H1 (cell line): ENCODE results near the gene HNRNPM.

Experiments used
- POLR2A ChIP-seq, 2 experiments: IDR thresholded peaks; 1 replicate in 1 of 2; 2 replicates in 1 of 2; pipeline ENCODE4 v1.6.1; 2011; ENCODE audit warnings: low read depth in 2 of 2, low read length in 2 of 2, mild to moderate bottlenecking in 2 of 2; ENCODE audit errors: control extremely low read depth in 1 of 2
- RAD21 ChIP-seq, 2 experiments: IDR thresholded peaks in 1 of 2; conservative IDR thresholded peaks in 1 of 2; 2 replicates each; pipeline ENCODE4 v1.6.1; 2011; ENCODE audit warnings: low read depth in 2 of 2, low read length in 2 of 2, improper control_type of control experiment in 1 of 2, inconsistent platforms in 1 of 2, mild to moderate bottlenecking in 1 of 2, moderate library complexity in 1 of 2
- RFX5 ChIP-seq: IDR thresholded peaks from 2 replicates; pipeline ENCODE4 v1.6.1; 2011; ENCODE audit warnings: low read depth, low read length, improper control_type of control experiment, borderline replicate concordance
- TCF12 ChIP-seq: IDR thresholded peaks from 2 replicates; pipeline ENCODE4 v1.6.1; 2011; ENCODE audit warnings: low read depth, mild to moderate bottlenecking, low read length
- TF ChIP-seq, protein P1 (sequence below): IDR thresholded peaks from 2 replicates; pipeline ENCODE4 v1.6.1; 2012; ENCODE audit warnings: inconsistent platforms

DNA sequence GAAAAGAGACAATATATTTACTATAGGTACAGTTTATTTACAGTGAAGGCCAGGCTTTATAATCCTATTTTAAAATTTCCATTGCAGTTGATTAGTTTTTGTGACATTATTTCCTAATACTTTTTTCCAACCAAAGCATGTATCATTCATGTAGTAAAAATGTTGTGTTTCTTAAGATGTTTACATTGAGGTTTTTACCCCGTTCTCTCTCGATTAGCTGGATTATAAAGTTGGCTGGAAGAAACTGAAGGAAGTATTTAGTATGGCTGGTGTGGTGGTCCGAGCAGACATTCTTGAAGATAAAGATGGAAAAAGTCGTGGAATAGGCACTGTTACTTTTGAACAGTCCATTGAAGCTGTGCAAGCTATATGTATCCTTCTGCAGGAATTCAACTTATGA lies 21.2 kb downstream of the HNRNPM start:
- TF ChIP-seq POLR2A (IDR thresholded peaks at IDR 0.05; ENCODE audit: control extremely low read depth in 1 of 2, low read depth in 2 of 2, low read length in 2 of 2) (no peak), TCF12 (no peak), RFX5 (no peak), RAD21 (IDR thresholded peaks at IDR 0.05 in 1 of 2, conservative IDR thresholded peaks at IDR 0.05 in 1 of 2; ENCODE audit: low read depth in 2 of 2, low read length in 2 of 2) (no peak)
- TF ChIP-seq, protein P1, sequence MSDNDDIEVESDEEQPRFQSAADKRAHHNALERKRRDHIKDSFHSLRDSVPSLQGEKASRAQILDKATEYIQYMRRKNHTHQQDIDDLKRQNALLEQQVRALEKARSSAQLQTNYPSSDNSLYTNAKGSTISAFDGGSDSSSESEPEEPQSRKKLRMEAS: no peak
